Activated CD8-positive, alpha-beta T cell treated with anti-CD3 and anti-CD28 coated beads for 36 hours (primary cell): Measurements from ENCODE around the gene REELD1. TPM values are rescaled to one million over a fixed set of nuclear protein-coding genes. Genes with fewer than 3 reads are reported as not detected.

Source experiments
- ATAC-seq: fragments of 200-7000 bp; cut with Tn5 transposase; one replicate; pipeline ENCODE4 v1.10.0; 2021; ENCODE audit warnings: mild to moderate bottlenecking, moderate library complexity
- CTCF ChIA-PET: fragments of 350-600 bp; sonication (Branson Sonifier 250); formaldehyde crosslinking; loops from one replicate; lab custom pipeline; 2021; ENCODE audit warnings: antibody characterized with exemption; lab: Charles Lee
- POLR2A ChIA-PET: fragments of 350-600 bp; sonication (Branson Sonifier 250); formaldehyde crosslinking; loops from one replicate; lab custom pipeline; 2021; ENCODE audit warnings: antibody characterized with exemption; lab: Charles Lee
- DNase-seq: peaks from one replicate; pipeline ENCODE4 v3.0.0-alpha.2; 2020
- H3K27ac Mint-ChIP-seq: one replicate; pipeline ENCODE4 v1.8.0; 2021; ENCODE audit warnings: mild to moderate bottlenecking, mixed read lengths
- H3K27me3 Mint-ChIP-seq: one replicate; pipeline ENCODE4 v1.8.0; 2021; ENCODE audit warnings: mixed read lengths
- H3K36me3 Mint-ChIP-seq: one replicate; pipeline ENCODE4 v1.8.0; 2021; ENCODE audit warnings: low read depth, mixed read lengths
- H3K4me1 Mint-ChIP-seq: one replicate; pipeline ENCODE4 v1.8.0; 2021; ENCODE audit warnings: low read depth, mixed read lengths
- H3K4me3 Mint-ChIP-seq: one replicate; pipeline ENCODE4 v1.8.0; 2021; ENCODE audit warnings: mild to moderate bottlenecking, moderate library complexity, mixed read lengths
- H3K9me3 Mint-ChIP-seq: one replicate; pipeline ENCODE4 v1.8.0; 2021; ENCODE audit warnings: mixed read lengths
- CTCF ChIP-seq: fragments of 200-600 bp; IDR thresholded peaks from one replicate; pipeline ENCODE4 v1.8.0; 2022; ENCODE audit warnings: antibody characterized with exemption, mild to moderate bottlenecking
- intact Hi-C: fragments of 100-400 bp; cut with micrococcal nuclease; formaldehyde crosslinking; loops from one replicate; pipeline ENCODE4 v1.10.0; 2022
- total RNA-seq, 2 experiments: library from RNA; stranded (reverse); gene quantifications; one replicate each; pipeline ENCODE4 v1.2.3, GENCODE V29; 2021

The REELD1 gene
- total RNA-seq: under 1 TPM; 0.11 to 0.34 TPM

GRCh38 chr4:146214238-146214637 lies at the start of gene REELD1:
Gene REELD1, plus strand, starts transcription at chr4:146214538. Its CDS starts 2,415 bp downstream, at chr4:146216953.
- Mint-ChIP-seq H3K4me3 (no peak within 1 kb of the TSS), H3K27me3 (no peaks in the 10 kb centered on the region), H3K27ac (no peak within 1 kb of the TSS), H3K9me3 (no peaks in the 10 kb centered on the region), H3K4me1 (no peaks in the 10 kb centered on the region), H3K36me3 (no peaks in the 10 kb centered on the region)
- CTCF ChIA-PET: no interaction called here
- intact Hi-C loops: no loop called here
- POLR2A ChIA-PET: no interaction called here
- DNase-seq (no peak), ATAC-seq (no peak)
- no peak for TF ChIP-seq CTCF

- no peak for DNase-seq
- Mint-ChIP-seq H3K36me3 (no peaks in the 10 kb centered on the region), H3K4me3 (no peak overlapping the region), H3K27me3 (no peaks in the 10 kb centered on the region), H3K27ac (no peak overlapping the region), H3K4me1 (no peaks in the 10 kb centered on the region), H3K9me3 (peaks cover 9% of the 10 kb centered on the region)
- ATAC-seq: no peak
- intact Hi-C loops: no loop called here
- TF ChIP-seq CTCF: no peak
- ChIA-PET POLR2A (no interaction called here), CTCF (no interaction called here)
These were observed 49.1 kb upstream of the REELD1 start for GRCh38 chr4:146165221-146165620.

- ATAC-seq (no peak), DNase-seq (no peak)
- H3K4me1 Mint-ChIP-seq: no peaks in the 10 kb centered on the region
- H3K36me3 Mint-ChIP-seq: no peaks in the 10 kb centered on the region
- TF ChIP-seq CTCF: no peak
- peaks cover 6% of the 10 kb centered on the region for H3K9me3 Mint-ChIP-seq
- intact Hi-C loops: no loop called here
- CTCF ChIA-PET: interaction anchor here (0.7 kb wide), 1 partner anchor 948 kb away, joined by 3 read pairs; no protein-coding TSS in a partner anchor
- H3K27me3 Mint-ChIP-seq: no peaks in the 10 kb centered on the region
- POLR2A ChIA-PET: no interaction called here
- no peak overlapping the region for H3K27ac Mint-ChIP-seq
- H3K4me3 Mint-ChIP-seq: no peak overlapping the region
These were observed 48.5 kb upstream of the REELD1 start for GRCh38 chr4:146165840-146166239.

- DNase-seq: no peak
- Mint-ChIP-seq H3K36me3 (no peaks in the 10 kb centered on the region), H3K27me3 (no peaks in the 10 kb centered on the region), H3K4me1 (peaks cover 4% of the 10 kb centered on the region), H3K9me3 (no peaks in the 10 kb centered on the region), H3K4me3 (no peak overlapping the region), H3K27ac (no peak overlapping the region)
- no peak for TF ChIP-seq CTCF
- intact Hi-C loops: no loop called here
- ChIA-PET CTCF (interaction anchor here (1.6 kb wide), 1 partner anchor 17 kb away, joined by 4 read pairs; no protein-coding TSS in a partner anchor), POLR2A (no interaction called here)
- ATAC-seq: no peak
These were observed 44.2 kb upstream of the REELD1 start for GRCh38 chr4:146170149-146170548.

GRCh38 chr4:146175541-146176453 lies 38.5 kb upstream of the REELD1 start, which contains the start of gene LSM6:
Gene LSM6, plus strand, starts transcription at chr4:146175718. Its CDS starts 7,204 bp downstream, at chr4:146182922.
- H3K36me3 Mint-ChIP-seq: peaks cover 8% of the 10 kb centered on the region
- H3K27ac Mint-ChIP-seq: peak within 1 kb of the TSS; percentile 91
- no peak for TF ChIP-seq CTCF
- peaks cover 46% of the 10 kb centered on the region for H3K4me1 Mint-ChIP-seq
- DNase-seq (peak; percentile 87), ATAC-seq (peak; percentile 93)
- H3K4me3 Mint-ChIP-seq: peak within 1 kb of the TSS; percentile 85
- CTCF ChIA-PET: interaction anchor here (1.0 kb wide), 1 partner anchor 80 kb away, joined by 3 read pairs; no protein-coding TSS in a partner anchor
- no peaks in the 10 kb centered on the region for H3K27me3 Mint-ChIP-seq
- H3K9me3 Mint-ChIP-seq: no peaks in the 10 kb centered on the region
- POLR2A ChIA-PET: no interaction called here
- intact Hi-C loops: no loop called here
